Psoas muscle (tissue), 8 donors: Measurements from ENCODE around the gene ABCA13. TPM values are rescaled to one million over a fixed set of nuclear protein-coding genes. Genes with fewer than 3 reads are reported as not detected.

ENCODE experiments used
- ATAC-seq, 4 donors: fragments of 200-7000 bp; cut with Tn5 transposase; one replicate each; pipeline ENCODE4 v1.9.1; 2020; ENCODE audit warnings: moderate library complexity in 3 of 4, mild to moderate bottlenecking in 2 of 4
- DNase-seq, 2 donors: peaks; one replicate each; pipeline ENCODE4 v3.0.0-alpha.2; 2020
- H3K27ac ChIP-seq: fragments of 200-600 bp; one replicate; pipeline ENCODE4 v1.8.0; 2022
- H3K27me3 ChIP-seq, 3 donors: fragments of 200-600 bp in 1 of 3; one replicate each; pipeline versions ENCODE4 v1.6.1 to v1.8.0; 2013 to 2022; ENCODE audit warnings: low read length in 2 of 3, mild to moderate bottlenecking in 2 of 3, moderate library complexity in 1 of 3; ENCODE audit not compliant: insufficient read depth in 3 of 3
- H3K36me3 ChIP-seq, 2 donors: fragments of 200-600 bp in 1 of 2; one replicate each; pipeline versions ENCODE4 v1.6.1 to v1.8.0; 2013 to 2022; ENCODE audit warnings: low read depth in 1 of 2, mild to moderate bottlenecking in 1 of 2, moderate library complexity in 1 of 2; ENCODE audit not compliant: insufficient read depth in 1 of 2
- H3K4me1 ChIP-seq: fragments of 200-600 bp; one replicate; pipeline ENCODE4 v1.8.0; 2022
- H3K4me3 ChIP-seq: fragments of 200-600 bp; one replicate; pipeline ENCODE4 v1.8.0; 2022; ENCODE audit warnings: mild to moderate bottlenecking
- H3K9me3 ChIP-seq: fragments of 200-600 bp; one replicate; pipeline ENCODE4 v1.8.0; 2022
- CTCF ChIP-seq: fragments of 200-600 bp; IDR thresholded peaks from one replicate; pipeline ENCODE4 v1.8.0; 2022; ENCODE audit warnings: antibody characterized with exemption
- WGBS, 3 donors: extraction: QIAGEN DNeasy Blood & Tissue Kit; methylation state at CpG; one replicate each; pipeline versions ENCODE4 v1.1.6 to v1.1.7; 2013; 5-methylcytosine and 5-hydroxymethylcytosine counted together
- intact Hi-C, 2 donors: fragments of 100-400 bp; cut with DNase I; formaldehyde crosslinking; loops; one replicate each; pipeline versions ENCODE4 v1.11.0 to v1.14.2; 2022
- polyA plus RNA-seq, 3 donors: library from polyadenylated mRNA; stranded (reverse); fragments of 200-250 nt; gene quantifications; one replicate each; pipeline ENCODE4 v1.2.3, GENCODE V29; 2013
- total RNA-seq, 4 donors: library from RNA; stranded (reverse); fragmentation: NEBNext Ultra II Directional in 2 of 4; extraction: Animal tissue kit (Norgen Biotek cat#: 25700) in 2 of 4; gene quantifications; one replicate each; pipeline versions ENCODE4 v1.2.1 to v1.2.4, GENCODE V29; 2021 to 2023
- donor health status: healthy with polysubstance abuse.
- donor health status: DM: no; HTN: no; CAD: no; lungs with moderate emphysema.
- donor health status: Bipolar disorder and iron deficiency.
- donor health status: healthy.
- donor health status: DM: yes; HTN: yes; CAD: no.
- donor health status: DM: no; HTN: no; CAD: no.
- donor health status: DM: no; HTN: no; CAD: no.
- donor health status: DM: yes; HTN: yes; CAD: no.

ABCA13 gene
- total and polyA plus RNA-seq, 7 donors = 0.06 to 0.12 (median 0.10) TPM; not detected in 4

GRCh38 chr7:48420206-48420605 lies 248.9 kb downstream of the ABCA13 start:
- no peak overlapping the region for H3K4me3 ChIP-seq
- intact Hi-C loops = no loop called here
- WGBS, 3 donors = 58 to 74% (median 69%) methylated on average over 1 of the region's 1 CpG
- H3K4me1 ChIP-seq = no peaks in the 10 kb centered on the region
- no peaks in the 10 kb centered on the region for H3K36me3 ChIP-seq
- no peaks in the 10 kb centered on the region for H3K9me3 ChIP-seq
- H3K27me3 ChIP-seq = peaks cover 0 to 4% (median 0%) of the 10 kb centered on the region in 3 donors
- no peak for TF ChIP-seq CTCF
- no peak overlapping the region for H3K27ac ChIP-seq
- DNase-seq = no peak
- ATAC-seq = no peak

- ATAC-seq (no peak), DNase-seq (no peak)
- Histone ChIP-seq H3K27ac (no peak overlapping the region), H3K4me3 (no peak overlapping the region), H3K4me1 (no peaks in the 10 kb centered on the region), H3K27me3 (peaks cover 0 to 2% (median 0%) of the 10 kb centered on the region in 3 donors), H3K36me3 (no peaks in the 10 kb centered on the region), H3K9me3 (no peaks in the 10 kb centered on the region)
- intact Hi-C loops = no loop called here
- no peak for TF ChIP-seq CTCF
- WGBS, 3 donors = 88 to 92% (median 88%) methylated on average over 1 of the region's 1 CpG
These were observed 250.1 kb downstream of the ABCA13 start for GRCh38 chr7:48421357-48421756.

GRCh38 chr7:48424731-48425130 lies 253.5 kb downstream of the ABCA13 start:
- no peak for TF ChIP-seq CTCF
- no peak overlapping the region for H3K4me3 ChIP-seq
- no peaks in the 10 kb centered on the region for H3K36me3 ChIP-seq
- no peaks in the 10 kb centered on the region for H3K9me3 ChIP-seq
- no peaks in the 10 kb centered on the region for H3K27me3 ChIP-seq
- no peaks in the 10 kb centered on the region for H3K4me1 ChIP-seq
- intact Hi-C loops = no loop called here
- ATAC-seq = no peak
- WGBS, 3 donors = 32 to 65% (median 61%) methylated on average over 3 of the region's 3 CpGs
- no peak for DNase-seq
- H3K27ac ChIP-seq = no peak overlapping the region

GRCh38 chr7:48426331-48426965 lies 255.2 kb downstream of the ABCA13 start:
- WGBS, 3 donors = 71 to 83% (median 79%) methylated on average over 6 of the region's 6 CpGs
- Histone ChIP-seq H3K27ac (no peak overlapping the region), H3K27me3 (no peaks in the 10 kb centered on the region), H3K36me3 (no peaks in the 10 kb centered on the region), H3K4me1 (no peaks in the 10 kb centered on the region), H3K4me3 (no peak overlapping the region), H3K9me3 (no peaks in the 10 kb centered on the region)
- ATAC-seq (no peak), DNase-seq (no peak)
- intact Hi-C loops = no loop called here
- no peak for TF ChIP-seq CTCF
